ENCODE data around the gene PLEKHA7. TPM values are rescaled to one million over a fixed set of nuclear protein-coding genes. Genes with fewer than 3 reads are reported as not detected.

The PLEKHA7 gene
- polyA plus RNA-seq, 3 donors = 11.9 to 18.7 (median 16.2) TPM

DNA sequence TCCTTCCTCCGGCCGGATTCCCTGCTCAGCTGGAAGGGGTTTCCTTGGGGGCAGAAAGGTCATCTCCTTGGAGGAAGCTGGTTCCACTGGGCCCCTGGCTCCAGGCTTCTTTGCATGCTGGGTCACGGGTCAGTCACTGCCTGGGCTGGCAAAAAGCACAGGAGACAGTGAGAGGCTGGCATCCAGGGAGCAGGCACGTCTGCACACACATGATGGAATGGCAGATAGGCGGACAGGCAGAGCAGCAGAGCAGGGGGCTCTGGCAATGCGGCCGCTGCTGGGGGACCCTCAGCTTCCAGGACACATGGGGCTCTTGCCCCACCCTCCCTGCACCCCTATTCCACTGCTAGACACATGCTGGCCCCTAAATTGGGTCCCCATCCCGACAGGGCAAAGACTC, 235.3 kb downstream of the PLEKHA7 start:
- no peak overlapping the region for H3K27ac ChIP-seq (ENCODE audit: low read depth, low read length)
- 89 to 97% (median 94%) methylated on average over 8 of the region's 8 CpGs for WGBS, 3 donors

DNA sequence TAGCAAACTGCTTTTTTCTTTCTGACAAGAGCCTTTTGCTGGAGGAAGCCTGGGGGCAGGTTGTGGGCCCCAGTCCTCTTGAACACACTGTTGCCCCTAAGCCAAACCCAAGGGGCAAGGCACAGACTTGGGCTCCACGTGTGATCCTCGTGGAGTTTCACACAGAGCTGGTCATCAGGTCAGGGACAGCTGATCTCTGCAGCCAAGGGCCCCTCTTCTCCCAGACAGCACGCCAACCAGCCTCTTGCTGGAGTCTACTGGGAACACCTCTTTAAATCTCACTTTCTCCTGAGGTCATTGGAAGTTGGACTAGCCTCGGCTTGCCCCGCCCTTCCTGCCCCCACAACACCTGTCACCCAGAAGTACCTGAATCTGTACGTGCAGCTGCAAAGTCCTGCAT, 235.9 kb downstream of the PLEKHA7 start:
- 86 to 95% (median 91%) methylated on average over 6 of the region's 6 CpGs for WGBS, 3 donors
- no peak overlapping the region for H3K27ac ChIP-seq (ENCODE audit: low read depth, low read length)

DNA sequence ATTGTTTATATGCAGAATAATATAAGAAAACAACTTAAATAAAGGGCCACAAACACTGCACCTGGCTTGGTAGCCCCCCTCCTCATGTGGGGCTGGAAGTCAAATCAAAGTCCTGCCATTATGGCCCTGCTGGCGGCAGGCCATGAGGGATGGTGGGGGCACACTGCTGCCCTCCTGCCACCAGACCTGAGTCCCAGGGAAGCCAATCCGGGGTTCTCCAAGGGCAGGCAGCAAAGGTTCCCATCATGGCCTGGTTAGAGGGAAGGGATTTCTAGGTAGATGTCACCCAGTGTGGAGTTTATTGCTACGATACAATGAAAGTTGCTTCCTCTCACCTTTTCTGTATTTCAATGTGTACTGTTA, 236.6 kb downstream of the PLEKHA7 start:
- no peak overlapping the region for H3K27ac ChIP-seq (ENCODE audit: low read depth, low read length)
- 94 to 96% (median 94%) methylated on average over 3 of the region's 3 CpGs for WGBS, 3 donors

DNA sequence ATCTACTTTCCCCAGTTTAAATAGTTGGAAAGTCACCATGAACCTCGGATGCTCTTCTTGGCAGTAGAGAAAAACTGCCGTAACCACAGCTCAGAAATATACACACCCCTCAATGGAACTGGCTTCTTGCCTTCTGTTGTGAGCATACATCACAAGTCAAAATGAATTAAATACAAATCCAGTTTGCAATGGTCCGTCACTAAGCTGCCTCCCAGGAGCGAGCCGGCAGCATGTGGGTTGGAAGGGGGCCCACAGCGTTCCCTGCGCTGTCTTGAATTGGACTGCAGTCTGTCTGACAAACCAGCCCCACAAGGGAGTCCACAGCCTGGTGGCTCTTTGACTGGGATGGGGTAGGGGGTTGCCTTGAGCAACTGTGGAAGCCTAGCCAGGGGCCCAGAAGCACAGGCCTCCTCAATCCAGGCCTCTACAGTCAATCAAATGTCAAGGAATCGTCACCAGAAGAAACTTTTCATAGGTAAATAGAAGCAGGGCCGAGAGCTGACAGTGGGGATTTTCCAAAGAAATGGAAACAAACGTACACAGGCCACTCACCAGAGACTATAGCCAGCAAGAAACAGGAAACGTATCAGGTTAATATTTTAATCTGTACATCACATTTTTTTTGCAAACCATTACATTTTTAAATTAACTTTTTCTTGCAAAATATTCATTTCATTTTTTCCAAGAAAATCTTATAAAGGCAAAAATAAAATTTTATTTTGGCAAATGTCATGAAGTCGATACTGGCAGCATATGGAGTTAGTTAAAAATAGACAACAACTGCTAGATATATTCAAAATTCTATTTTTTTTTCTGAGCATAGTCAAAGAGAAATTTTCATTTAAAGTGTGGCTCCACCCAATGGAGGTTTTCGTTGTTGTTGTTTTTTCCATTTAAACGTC, 237.3 kb downstream of the PLEKHA7 start:
- no peak overlapping the region for H3K27ac ChIP-seq (ENCODE audit: low read depth, low read length)
- WGBS, 3 donors = 69 to 77% (median 73%) methylated on average over 14 of the region's 14 CpGs

DNA sequence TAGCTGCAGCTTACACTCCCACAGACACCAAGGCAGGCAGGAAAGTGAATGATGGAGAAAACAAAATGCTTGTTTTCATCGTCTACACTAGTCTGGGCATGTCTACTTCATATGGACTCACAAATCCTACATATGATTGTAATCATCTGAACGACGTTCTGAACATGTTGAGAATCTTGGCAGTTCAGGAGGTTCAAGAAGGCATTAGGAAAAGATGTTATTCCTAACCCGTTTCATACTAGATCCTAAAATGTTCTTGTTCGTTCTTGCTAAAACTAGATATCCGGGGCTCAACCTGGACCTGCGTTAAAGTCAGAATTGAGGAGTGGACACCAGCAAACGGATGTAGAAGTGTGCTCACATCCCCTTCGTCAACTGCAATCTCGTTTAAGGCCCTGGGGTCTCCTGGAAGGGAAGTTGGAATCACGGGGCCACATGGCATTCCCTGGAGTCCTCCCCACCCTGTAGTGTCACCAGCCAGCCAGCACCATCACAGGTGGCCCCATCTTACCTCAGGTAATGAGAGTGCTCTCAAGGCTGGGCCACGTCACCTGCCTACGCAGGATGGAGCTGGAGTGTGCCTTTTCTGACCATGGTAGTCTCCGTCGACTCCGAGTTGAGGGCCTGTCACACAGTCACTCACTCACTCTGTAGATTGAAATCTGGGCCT, 238.5 kb downstream of the PLEKHA7 start:
- no peak overlapping the region for H3K27ac ChIP-seq (ENCODE audit: low read depth, low read length)
- WGBS, 3 donors = 85 to 89% (median 87%) methylated on average over 16 of the region's 16 CpGs

DNA sequence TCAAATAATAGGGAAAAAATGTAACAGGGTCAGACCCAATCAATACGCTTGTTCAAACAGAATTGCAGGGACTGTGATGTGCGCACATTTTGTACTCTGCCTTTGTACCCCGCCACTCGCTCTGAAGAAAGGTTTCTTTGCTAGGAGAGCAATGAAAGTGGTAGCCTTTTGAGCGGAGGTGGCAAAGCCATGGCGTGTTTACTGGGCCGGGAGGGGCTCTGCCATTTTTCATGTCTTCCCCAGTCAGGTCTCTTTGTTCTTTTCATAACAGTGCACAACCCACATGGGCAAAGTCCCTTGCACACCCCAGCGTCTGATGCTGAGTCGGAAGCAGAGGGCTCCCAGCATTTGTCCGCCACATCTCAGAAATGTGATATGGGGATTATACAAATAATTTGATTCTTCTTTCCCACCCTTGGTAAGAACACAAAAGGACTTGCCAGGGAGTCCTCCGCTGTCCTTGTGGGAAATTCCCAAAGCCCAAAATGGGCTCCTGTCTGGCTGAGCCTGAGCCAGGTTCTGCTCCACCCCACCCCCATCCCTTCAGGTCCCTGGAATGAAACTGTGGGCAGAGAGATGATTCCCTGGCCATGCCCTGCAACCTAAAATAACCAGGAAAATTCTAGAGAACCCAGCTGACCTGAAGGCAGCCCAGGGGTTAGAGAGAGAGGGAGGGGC, 239.1 kb downstream of the PLEKHA7 start:
- WGBS, 3 donors = 64 to 95% (median 89%) methylated on average over 11 of the region's 11 CpGs

DNA sequence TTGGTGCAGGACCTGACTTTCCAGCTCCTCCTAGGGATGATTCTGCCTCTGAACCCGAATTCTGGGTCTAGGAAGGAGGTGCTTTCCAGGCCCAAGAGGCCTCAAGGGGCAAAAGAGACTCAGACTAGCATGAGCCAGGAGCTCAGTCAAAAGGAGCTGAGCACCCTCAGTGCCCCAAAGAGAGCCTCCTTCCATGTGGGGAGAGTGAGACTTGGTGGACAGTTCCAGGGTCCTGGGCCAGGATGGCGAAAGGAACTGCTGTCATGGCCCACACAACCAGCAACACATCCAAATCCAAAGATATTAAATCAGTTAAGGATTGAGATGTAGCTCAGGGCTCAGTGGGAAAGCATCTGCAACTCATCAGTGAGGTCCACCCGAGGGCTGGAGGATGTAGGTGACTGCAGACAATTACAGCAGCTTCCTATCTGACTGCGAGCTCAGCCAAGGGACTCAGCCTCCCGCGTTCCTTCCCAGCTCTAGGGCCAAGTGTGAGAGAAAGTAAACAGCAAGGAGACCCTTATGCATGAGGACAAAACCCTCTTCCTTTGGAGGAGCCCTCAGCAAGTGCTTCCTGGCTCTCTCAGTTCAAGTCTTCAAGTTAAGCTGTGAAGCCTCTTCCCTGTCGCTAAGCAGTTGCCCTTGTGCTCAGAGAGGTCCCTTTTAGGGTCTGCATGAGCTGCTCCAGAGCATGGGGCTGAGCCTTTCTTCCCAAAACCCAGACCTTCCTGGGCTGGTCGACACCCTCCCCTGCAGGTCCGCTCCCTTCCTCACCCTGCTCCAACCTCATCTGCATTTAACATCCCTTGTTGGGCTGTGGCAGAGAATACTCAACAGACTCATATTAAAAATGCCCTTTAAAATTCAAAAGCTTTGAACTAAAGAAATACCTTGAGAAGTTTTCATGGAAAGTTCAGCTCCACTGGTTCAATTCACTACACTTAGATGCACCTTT, 240.0 kb downstream of the PLEKHA7 start:
- H3K27ac ChIP-seq (ENCODE audit: low read depth, low read length) = no peak overlapping the region
- 58 to 75% (median 60%) methylated on average over 9 of the region's 9 CpGs for WGBS, 3 donors

More for the DNA sequence above, 239.1 kb downstream of the PLEKHA7 start:
- H3K27ac ChIP-seq (ENCODE audit: low read depth, low read length) = no peak overlapping the region

DNA sequence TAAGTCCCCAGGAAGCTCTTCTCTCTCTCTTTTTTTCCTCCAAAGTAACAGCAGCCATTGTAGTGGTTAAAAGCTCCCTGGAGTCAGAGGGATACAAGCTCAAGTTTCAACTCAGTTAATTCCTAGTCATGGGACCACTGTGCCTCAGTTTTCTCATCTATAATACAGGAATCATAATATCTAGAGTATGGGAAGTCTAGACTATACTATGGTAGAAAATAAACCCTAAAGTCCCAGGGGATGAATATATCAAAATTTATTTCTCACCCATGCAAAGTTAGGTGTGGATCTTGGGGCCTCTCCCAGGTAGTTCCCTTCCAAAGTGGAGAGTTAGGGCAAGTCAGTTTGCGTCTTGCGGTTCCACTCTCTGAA, 242.1 kb downstream of the PLEKHA7 start:
- no peak overlapping the region for H3K27ac ChIP-seq (ENCODE audit: low read depth, low read length)
- 90 to 100% (median 99%) methylated on average over 2 of the region's 2 CpGs for WGBS, 3 donors

DNA sequence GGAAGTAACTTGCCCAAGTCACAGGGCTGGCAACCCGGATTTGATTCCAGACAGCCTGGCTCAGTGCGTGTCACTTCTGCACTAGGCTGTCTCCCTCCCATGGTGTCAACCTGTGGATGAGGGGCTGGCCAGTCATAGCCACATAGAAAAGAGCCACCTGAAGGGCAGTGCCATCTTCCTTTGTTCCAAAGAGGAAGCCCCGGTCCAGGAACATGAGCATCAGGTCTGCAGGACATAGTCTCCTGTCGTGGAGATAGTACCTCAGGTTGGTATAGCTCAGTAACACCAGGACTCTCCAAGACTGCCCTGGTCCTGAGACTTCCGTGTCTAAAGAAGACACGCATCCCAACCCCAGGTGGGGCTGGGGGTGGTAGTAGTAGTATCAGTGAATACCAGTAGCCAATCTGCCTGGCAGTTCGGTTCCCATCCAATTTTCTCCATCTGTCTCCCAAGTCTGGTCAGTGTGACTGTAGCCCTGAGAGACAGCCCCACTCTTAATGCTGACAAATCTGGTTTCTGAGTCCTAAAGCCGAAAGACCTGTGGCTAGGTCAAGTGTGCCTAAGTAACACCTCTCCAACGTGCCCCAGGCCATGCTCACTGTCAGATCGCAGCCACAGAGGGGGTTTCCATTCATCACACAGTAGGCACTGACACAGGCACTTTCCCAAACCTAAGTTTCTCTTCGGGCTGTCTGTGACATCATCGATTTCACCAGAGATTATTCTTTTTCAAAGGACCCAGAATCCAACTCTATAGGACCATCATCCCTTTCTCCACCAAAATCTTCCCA, 242.7 kb downstream of the PLEKHA7 start:
- no peak overlapping the region for H3K27ac ChIP-seq (ENCODE audit: low read depth, low read length)
- 88 to 90% (median 90%) methylated on average over 12 of the region's 12 CpGs for WGBS, 3 donors

DNA sequence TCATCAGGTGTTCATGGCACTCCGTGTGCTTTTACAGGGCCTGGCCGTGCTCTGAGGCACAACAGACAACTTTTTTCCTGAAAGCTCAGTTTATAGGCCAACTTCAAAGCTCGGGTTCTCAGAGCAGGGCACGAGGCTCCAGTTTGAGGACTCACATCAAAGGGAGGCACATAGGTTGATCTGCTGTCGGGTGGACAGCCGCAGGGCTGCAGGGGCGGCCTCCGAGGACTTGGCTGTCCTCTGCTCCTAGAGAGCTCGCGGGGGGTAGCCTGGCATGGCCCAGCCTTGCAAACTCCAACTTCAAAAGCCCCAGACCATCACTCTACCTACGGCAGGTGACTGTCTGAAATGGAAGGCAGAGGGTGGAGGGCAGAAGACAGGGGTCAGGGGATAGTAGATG, 244.2 kb downstream of the PLEKHA7 start:
- H3K27ac ChIP-seq (ENCODE audit: low read depth, low read length) = no peak overlapping the region
- WGBS, 3 donors = 78 to 87% (median 79%) methylated on average over 11 of the region's 11 CpGs

DNA sequence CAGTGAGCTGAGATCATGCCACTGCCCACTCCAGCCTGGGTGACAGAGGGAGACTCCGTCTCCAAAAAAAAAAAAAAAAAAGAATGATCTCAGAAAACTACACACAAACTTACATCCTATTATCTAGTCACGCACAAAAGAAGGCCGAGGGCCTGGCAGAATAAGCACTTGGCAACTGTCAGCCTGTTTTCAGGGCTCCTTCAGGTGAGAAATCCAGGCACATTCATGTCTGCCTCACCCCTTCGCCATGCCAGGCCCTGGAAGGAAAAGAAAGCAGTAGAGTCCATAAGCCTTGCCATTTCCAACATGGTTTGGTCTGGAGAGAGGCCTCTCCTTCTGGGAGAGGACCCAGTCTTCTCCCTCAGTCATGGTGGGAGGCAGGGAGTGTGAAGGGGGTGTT, 244.8 kb downstream of the PLEKHA7 start:
- no peak overlapping the region for H3K27ac ChIP-seq (ENCODE audit: low read depth, low read length)
- WGBS, 3 donors = 92 to 99% (median 96%) methylated on average over 4 of the region's 4 CpGs

DNA sequence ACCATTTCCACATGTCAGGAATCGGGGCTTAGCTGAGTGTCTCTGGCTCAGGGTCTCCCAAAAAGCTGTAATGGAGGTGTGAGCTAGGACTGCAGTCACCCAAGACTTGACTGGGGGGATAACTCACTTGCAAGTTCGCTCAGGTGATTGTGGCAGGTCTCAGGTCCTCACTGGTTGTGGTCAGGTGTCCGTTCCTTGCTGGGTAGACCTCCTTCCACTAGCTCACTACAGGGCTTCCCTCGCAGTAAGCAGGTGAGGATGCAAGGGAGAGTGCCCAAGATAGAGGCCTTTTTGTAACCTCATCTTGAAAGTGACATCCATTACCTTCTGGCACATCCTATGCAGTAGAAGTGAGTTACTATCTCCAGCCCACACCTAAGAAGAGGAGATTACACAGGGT, 246.3 kb downstream of the PLEKHA7 start:
- WGBS, 3 donors = 86 to 91% (median 91%) methylated on average over 4 of the region's 4 CpGs

DNA sequence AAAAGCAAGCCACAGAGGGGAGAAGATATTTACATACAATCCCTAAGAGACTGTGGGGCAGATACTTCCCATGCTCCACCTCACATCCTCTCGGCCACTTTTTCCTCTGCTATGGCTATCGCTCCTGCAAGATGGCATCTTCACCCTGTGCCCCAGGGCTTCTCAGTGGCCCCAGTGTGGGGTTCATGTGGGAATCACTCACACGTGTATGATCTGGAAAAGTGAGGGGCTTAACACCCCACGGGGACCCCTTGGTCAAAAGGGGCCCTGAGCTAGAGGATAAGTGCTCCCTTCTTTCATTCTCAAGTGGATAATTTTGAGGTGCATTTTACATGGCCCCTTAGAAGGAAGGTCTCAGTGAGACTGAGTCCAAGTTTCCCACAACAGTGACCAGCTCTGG, 247.1 kb downstream of the PLEKHA7 start:
- 78 to 84% (median 83%) methylated on average over 4 of the region's 4 CpGs for WGBS, 3 donors
- H3K27ac ChIP-seq (ENCODE audit: low read depth, low read length) = no peak overlapping the region

More for the DNA sequence above, 246.3 kb downstream of the PLEKHA7 start:
- no peak overlapping the region for H3K27ac ChIP-seq (ENCODE audit: low read depth, low read length)

DNA sequence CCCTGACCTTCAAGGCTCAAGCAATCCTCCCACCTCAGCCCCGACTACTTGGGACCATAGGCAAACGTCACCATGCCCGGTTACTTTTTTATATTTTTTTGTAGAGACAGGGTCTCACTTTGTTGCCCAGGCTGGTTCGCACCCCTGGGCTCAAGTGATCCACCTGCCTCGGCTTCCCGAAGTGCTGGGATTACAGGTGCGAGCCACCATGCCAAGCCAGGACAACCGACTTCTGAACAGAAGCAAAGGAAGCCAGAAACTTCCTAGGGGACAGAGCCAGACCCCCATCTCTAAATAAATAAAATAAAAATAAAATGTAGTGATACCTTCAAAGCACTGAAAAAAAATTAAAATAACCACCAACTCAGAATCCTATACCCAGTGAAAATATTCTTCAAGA, 249.3 kb downstream of the PLEKHA7 start:
- 91 to 94% (median 92%) methylated on average over 8 of the region's 8 CpGs for WGBS, 3 donors
- no peak overlapping the region for H3K27ac ChIP-seq (ENCODE audit: low read depth, low read length)

DNA sequence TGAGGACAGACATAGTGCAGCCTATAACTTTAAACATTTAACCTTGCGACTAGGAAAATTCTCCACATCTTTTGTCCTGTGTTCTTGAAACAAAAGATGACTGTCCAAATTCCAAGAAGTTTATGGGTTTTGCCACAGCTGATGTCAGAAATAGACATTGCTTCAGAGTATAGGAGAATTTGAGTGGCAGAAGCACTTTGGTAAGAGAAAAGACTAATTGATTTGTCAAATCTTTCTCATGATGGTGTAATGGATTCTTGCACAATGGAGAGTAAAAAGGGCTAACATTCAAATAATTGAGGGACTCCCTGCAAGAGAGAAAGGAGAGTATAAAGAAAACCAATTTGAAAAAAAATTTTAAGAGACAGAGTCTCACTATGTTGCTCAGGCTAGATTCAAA, 250.5 kb downstream of the PLEKHA7 start:
- WGBS, 3 donors = 93 to 100% (median 95%) methylated on average over 1 of the region's 1 CpG
- H3K27ac ChIP-seq (ENCODE audit: low read depth, low read length) = no peak overlapping the region

DNA sequence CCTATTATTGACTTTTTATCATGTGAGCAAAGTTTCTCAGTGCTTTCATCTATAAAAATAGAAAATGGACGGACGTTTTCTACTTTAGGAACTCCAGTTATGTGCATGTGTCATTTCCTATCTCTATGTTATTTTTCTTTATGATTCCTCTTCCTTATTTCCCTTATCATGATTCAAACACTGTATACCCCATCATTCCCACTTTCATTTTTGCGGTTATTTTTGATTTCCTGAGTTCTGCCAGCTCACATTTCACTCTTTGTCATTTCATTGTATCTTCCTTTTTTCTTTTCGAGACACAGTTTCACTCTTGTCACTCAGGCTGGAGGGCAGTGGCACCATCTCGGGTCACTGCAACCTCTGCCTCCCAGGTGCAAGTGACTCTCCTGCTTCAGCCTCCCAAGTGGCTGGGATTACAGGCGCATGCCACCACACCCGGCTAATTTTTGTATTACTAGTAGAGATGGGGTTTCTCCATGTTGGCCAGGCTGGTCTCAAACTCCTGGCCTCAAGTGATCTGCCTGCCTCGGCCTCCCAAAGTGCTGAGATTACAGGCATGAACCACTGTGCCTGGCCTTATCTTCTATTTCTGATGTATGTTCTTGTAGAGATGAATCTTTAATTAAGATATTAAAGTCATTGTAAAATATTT, 254.2 kb downstream of the PLEKHA7 start:
- no peak overlapping the region for H3K27ac ChIP-seq (ENCODE audit: low read depth, low read length)
- 57 to 75% (median 65%) methylated on average over 8 of the region's 8 CpGs for WGBS, 3 donors

DNA sequence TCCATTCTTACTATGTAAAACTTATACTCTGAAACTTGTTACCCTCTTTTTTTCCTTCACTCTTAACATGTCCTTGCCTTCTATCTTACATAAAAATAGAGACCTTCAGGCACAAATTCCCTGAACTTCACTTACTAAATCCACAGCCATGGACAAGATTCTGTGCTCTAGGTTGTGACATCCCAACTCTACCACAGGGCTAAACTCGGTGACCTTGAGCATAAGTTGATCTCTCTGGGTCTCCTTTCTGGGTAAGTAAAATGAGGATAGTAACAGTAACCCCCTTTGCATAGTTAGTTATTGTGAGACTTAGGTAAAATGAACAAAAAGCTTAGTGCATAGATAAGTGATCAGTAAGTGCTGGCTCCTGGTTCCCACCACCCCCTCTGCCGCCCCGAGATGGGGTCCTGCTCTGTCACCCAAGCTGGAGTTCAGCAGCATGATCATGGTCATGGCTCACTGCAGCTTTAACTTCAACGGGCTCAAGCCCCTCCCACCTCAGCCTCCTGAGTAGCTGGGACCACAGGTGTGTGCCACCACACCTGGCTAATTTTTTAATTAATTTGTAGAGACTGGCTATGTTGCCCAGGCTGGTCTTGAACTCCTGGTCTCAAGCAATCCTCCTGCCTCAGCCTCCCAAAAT, 255.7 kb downstream of the PLEKHA7 start:
- 92 to 96% (median 93%) methylated on average over 4 of the region's 4 CpGs for WGBS, 3 donors
- H3K27ac ChIP-seq (ENCODE audit: low read depth, low read length) = no peak overlapping the region
